Measurements from ENCODE around the gene MYH3.

DNA sequence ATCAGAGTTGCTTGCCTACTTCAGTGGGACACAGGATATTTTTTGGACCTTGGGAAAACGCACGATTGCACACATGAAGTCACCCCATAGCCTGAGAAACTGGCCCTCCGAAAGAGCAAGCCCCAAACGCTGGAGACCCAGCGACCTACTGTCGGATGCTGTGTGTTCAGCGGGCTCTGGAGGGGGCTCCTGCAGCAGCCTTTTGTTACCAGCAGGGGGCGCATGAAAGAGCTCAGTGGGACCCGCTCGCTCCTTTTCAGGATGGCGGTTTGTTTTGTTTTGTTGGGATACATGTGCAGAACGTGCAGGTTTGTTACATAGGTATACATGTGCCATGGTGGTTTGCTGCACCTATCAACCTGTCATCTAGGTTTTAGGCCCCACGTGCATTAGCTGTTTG, 28.4 kb downstream of the MYH3 start:
- TF ChIP-seq, protein P1, sequence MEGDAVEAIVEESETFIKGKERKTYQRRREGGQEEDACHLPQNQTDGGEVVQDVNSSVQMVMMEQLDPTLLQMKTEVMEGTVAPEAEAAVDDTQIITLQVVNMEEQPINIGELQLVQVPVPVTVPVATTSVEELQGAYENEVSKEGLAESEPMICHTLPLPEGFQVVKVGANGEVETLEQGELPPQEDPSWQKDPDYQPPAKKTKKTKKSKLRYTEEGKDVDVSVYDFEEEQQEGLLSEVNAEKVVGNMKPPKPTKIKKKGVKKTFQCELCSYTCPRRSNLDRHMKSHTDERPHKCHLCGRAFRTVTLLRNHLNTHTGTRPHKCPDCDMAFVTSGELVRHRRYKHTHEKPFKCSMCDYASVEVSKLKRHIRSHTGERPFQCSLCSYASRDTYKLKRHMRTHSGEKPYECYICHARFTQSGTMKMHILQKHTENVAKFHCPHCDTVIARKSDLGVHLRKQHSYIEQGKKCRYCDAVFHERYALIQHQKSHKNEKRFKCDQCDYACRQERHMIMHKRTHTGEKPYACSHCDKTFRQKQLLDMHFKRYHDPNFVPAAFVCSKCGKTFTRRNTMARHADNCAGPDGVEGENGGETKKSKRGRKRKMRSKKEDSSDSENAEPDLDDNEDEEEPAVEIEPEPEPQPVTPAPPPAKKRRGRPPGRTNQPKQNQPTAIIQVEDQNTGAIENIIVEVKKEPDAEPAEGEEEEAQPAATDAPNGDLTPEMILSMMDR (IDR thresholded peaks at IDR 0.05; ENCODE audit: poor library complexity): peak; percentile 16
- TF ChIP-seq EZH2phosphoT487 (IDR thresholded peaks at IDR 0.05; ENCODE audit: low read depth, severe bottlenecking, unreplicated experiment) (no peak), EZH2 (IDR thresholded peaks at IDR 0.05; ENCODE audit: borderline replicate concordance) (no peak)

Measured in hepatocyte (in vitro differentiated cells).